ENCODE results near the gene SLC38A11. TPM values are rescaled to one million over a fixed set of nuclear protein-coding genes. Genes with fewer than 3 reads are reported as not detected.

The SLC38A11 gene
- total and polyA plus RNA-seq, 2 of the 8 experiments (the other 6 are each of a cell fraction or from before 2014, with no cell fraction given) = not detected

GRCh38 chr2:164935118-164936101 lies 19.9 kb downstream of the SLC38A11 start:
- Histone ChIP-seq H3K4ac (replicated peaks; ENCODE audit: insufficient read length, low read depth, low read length) (no peak overlapping the region), H4K91ac (replicated peaks; ENCODE audit: insufficient read length, low read length) (no peak overlapping the region), H3K9ac (replicated peaks in 1 of 4; ENCODE audit: extremely low read depth in 1 of 4, low read depth in 3 of 4, low read length in 3 of 4) (no peak overlapping the region), H2BK5ac (ENCODE audit: low read depth, low read length) (no peak overlapping the region), H3K79me1 (ENCODE audit: low read depth, low read length) (no peaks in the 10 kb centered on the region), H2AFZ (ENCODE audit: low read length) (peak overlapping the region; percentile 34; the same call in 1 of the 2 replicates), H3K4me2 (ENCODE audit: insufficient read depth in 1 of 2, low read depth in 2 of 2, low read length in 2 of 2) (no peak overlapping the region), H2BK120ac (replicated peaks; ENCODE audit: low read depth, low read length) (no peak overlapping the region), H3K18ac (ENCODE audit: extremely low read depth, low read length) (no peak overlapping the region), H3K23ac (ENCODE audit: insufficient read length) (no peak overlapping the region), H3K14ac (ENCODE audit: insufficient read length) (no peak overlapping the region), H2BK20ac (ENCODE audit: low read length) (no peak overlapping the region), H3K27ac (ENCODE audit: low read depth, low read length) (no peak overlapping the region), H2BK12ac (ENCODE audit: low read depth, low read length) (no peak overlapping the region), H3K4me1 (replicated peaks in 1 of 4; ENCODE audit: control insufficient read depth in 3 of 4, insufficient read depth in 4 of 4, low read length in 3 of 4) (peaks cover 0 to 2% (median 0%) of the 10 kb centered on the region in 4 experiments; a peak in 1 of 7 replicates), H3K56ac (replicated peaks; ENCODE audit: insufficient read length, low read depth, low read length) (no peak overlapping the region), H3K36me3 (ENCODE audit: control insufficient read depth in 2 of 4, insufficient read depth in 4 of 4, low read length in 3 of 4) (no peaks in the 10 kb centered on the region), H3K23me2 (ENCODE audit: low read depth, low read length) (no peaks in the 10 kb centered on the region), H3K4me3 (ENCODE audit: extremely low read depth in 1 of 4, insufficient read depth in 2 of 4, low read depth in 3 of 4, low read length in 4 of 4) (no peak overlapping the region), H3K9me3 (ENCODE audit: insufficient read depth in 2 of 2, low read depth in 1 of 2, low read length in 1 of 2) (no peaks in the 10 kb centered on the region), H2AK5ac (ENCODE audit: low read depth, low read length) (no peak overlapping the region), H3K27me3 (replicated peaks in 1 of 4; ENCODE audit: control insufficient read depth in 3 of 4, extremely low read depth in 1 of 4, insufficient read depth in 3 of 4, low read length in 3 of 4) (no peaks in the 10 kb centered on the region), H4K5ac (ENCODE audit: insufficient read length, low read depth, low read length) (no peak overlapping the region), H4K8ac (ENCODE audit: extremely low read depth, insufficient read depth, low read length) (no peak overlapping the region), H3K79me2 (ENCODE audit: control insufficient read depth in 1 of 2, insufficient read depth in 2 of 2, low read length in 2 of 2) (no peaks in the 10 kb centered on the region), H2BK15ac (ENCODE audit: low read length) (no peak overlapping the region), H4K20me1 (replicated peaks in 1 of 2; ENCODE audit: control insufficient read depth in 1 of 2, insufficient read depth in 2 of 2, low read length in 2 of 2) (no peaks in the 10 kb centered on the region)
- 84% methylated on average over 4 of the region's 5 CpGs; no CpG with 5 or more reads in 1 of the 2 experiments for WGBS, 2 experiments (ENCODE audit: extremely low coverage in 1 of 2, insufficient coverage in 1 of 2, insufficient read length in 1 of 2, insufficient replicate concordance in 2 of 2, low coverage in 1 of 2, low lambda C conversion rate in 2 of 2, missing lambda C conversion rate in 1 of 2)
- CTCF ChIA-PET (ENCODE audit: partially characterized antibody) = interaction anchor here (0.8 to 1.0 kb wide), 2 partner anchors 35 to 195 kb away, joined by 3 read pairs; no protein-coding TSS in a partner anchor
- POLR2A ChIA-PET (ENCODE audit: partially characterized antibody) = no interaction called here
- DNase-seq (ENCODE audit: low read depth in 1 of 2, low spot score in 2 of 2) (no peak), FAIRE-seq (no peak)

Measured in H1 (cell line).